Thyroid gland (tissue), 4 donors: ENCODE measurements around the gene ATP5PO. TPM values are rescaled to one million over a fixed set of nuclear protein-coding genes. Genes with fewer than 3 reads are reported as not detected.

Experiments
- DNase-seq, 2 donors: peaks; one replicate each; pipeline ENCODE4 v3.0.0-alpha.2; 2019
- H3K27ac ChIP-seq, 3 donors: fragments of 200-600 bp; sonication (generic); 1 replicate in 2 of 3; 2 replicates in 1 of 3; pipeline ENCODE4 v1.5.1; 2016 to 2019; ENCODE audit warnings: mild to moderate bottlenecking in 1 of 3, moderate library complexity in 1 of 3
- H3K27me3 ChIP-seq: fragments of 200-600 bp; sonication (generic); one replicate; pipeline ENCODE4 v1.5.1; 2019
- H3K36me3 ChIP-seq, 2 donors: fragments of 200-600 bp; sonication (generic); one replicate each; pipeline ENCODE4 v1.5.1; 2016 to 2019
- H3K4me1 ChIP-seq, 2 donors: fragments of 200-600 bp; sonication (generic); one replicate each; pipeline ENCODE4 v1.5.1; 2017 to 2019
- H3K4me3 ChIP-seq, 3 donors: fragments of 200-600 bp; sonication (generic); replicated peaks in 1 of 3; 1 replicate in 2 of 3; 2 replicates in 1 of 3; pipeline ENCODE4 v1.5.1; 2016; ENCODE audit warnings: mild to moderate bottlenecking in 1 of 3
- H3K9me3 ChIP-seq: fragments of 200-600 bp; sonication (generic); one replicate; pipeline ENCODE4 v1.5.1; 2017
- CTCF ChIP-seq, 6 experiments: fragments of 200-600 bp in 3 of 6; fragments of 450-650 bp in 3 of 6; sonication (generic) in 3 of 6; IDR thresholded peaks; one replicate each; pipeline ENCODE4 v1.5.1; 2016 to 2019; ENCODE audit warnings: antibody characterized with exemption in 6 of 6, mild to moderate bottlenecking in 2 of 6, inconsistent platforms in 1 of 6, moderate library complexity in 1 of 6
- POLR2A ChIP-seq, 2 donors: fragments of 450-650 bp; IDR thresholded peaks; one replicate each; pipeline ENCODE4 v1.6.1; 2017; ENCODE audit warnings: antibody characterized with exemption in 2 of 2, mild to moderate bottlenecking in 2 of 2, moderate library complexity in 1 of 2
- WGBS, 2 donors: methylation state at CpG; one replicate each; pipeline ENCODE4 v1.1.5; 2017; 5-methylcytosine and 5-hydroxymethylcytosine counted together
- intact Hi-C: fragments of 100-400 bp; cut with DNase I; formaldehyde crosslinking; loops from one replicate; pipeline ENCODE4 v1.15.1; 2023
- total RNA-seq, 4 donors: library from RNA; depleted of rRNA; stranded (reverse); fragments of >200 nt; gene quantifications; one replicate each; pipeline ENCODE4 v1.2.3, GENCODE V29; 2016

The ATP5PO gene
- total RNA-seq, 4 donors from 2014 or later = 201 to 300 (median 256) TPM

- no peaks in the 10 kb centered on the region for H3K4me1 ChIP-seq
- 90 to 91% methylated on average over 17 of the region's 17 CpGs for WGBS, 2 donors
- no peak for TF ChIP-seq POLR2A (IDR thresholded peaks at IDR 0.05)
- no peak for TF ChIP-seq CTCF (IDR thresholded peaks at IDR 0.05)
- no peaks in the 10 kb centered on the region for H3K9me3 ChIP-seq
- H3K27me3 ChIP-seq = no peaks in the 10 kb centered on the region
- H3K27ac ChIP-seq = no peak overlapping the region
- no peak overlapping the region for H3K4me3 ChIP-seq
- intact Hi-C loops = no loop called here
- no peak for DNase-seq
- no peaks in the 10 kb centered on the region for H3K36me3 ChIP-seq
Observed at GRCh38 chr21:33856893-33857527, 58.6 kb downstream of the ATP5PO start.

GRCh38 chr21:33855190-33855589 is 60.4 kb downstream of the ATP5PO start:
- WGBS, 2 donors = 90 to 96% methylated on average over 5 to 6 of the region's 6 CpGs
- intact Hi-C loops = no loop called here
- Histone ChIP-seq H3K4me3 (no peak overlapping the region), H3K4me1 (no peaks in the 10 kb centered on the region), H3K9me3 (no peaks in the 10 kb centered on the region), H3K36me3 (no peaks in the 10 kb centered on the region), H3K27me3 (no peaks in the 10 kb centered on the region), H3K27ac (no peak overlapping the region)
- no peak for DNase-seq
- TF ChIP-seq CTCF (IDR thresholded peaks at IDR 0.05) = no peak
- TF ChIP-seq POLR2A (IDR thresholded peaks at IDR 0.05) = no peak

- Histone ChIP-seq H3K9me3 (no peaks in the 10 kb centered on the region), H3K27ac (no peak overlapping the region), H3K36me3 (no peaks in the 10 kb centered on the region), H3K4me3 (no peak overlapping the region), H3K27me3 (no peaks in the 10 kb centered on the region), H3K4me1 (no peaks in the 10 kb centered on the region)
- TF ChIP-seq CTCF (IDR thresholded peaks at IDR 0.05) (no peak), POLR2A (IDR thresholded peaks at IDR 0.05) (no peak)
- WGBS, 2 donors = 66 to 72% methylated on average over 4 to 5 of the region's 5 CpGs
- DNase-seq = no peak
- intact Hi-C loops = no loop called here
Observed at GRCh38 chr21:33854604-33855003, 61.0 kb downstream of the ATP5PO start.

Other genes with a start within 250 kb of the ATP5PO start
- gene MRPS6, start 157.8 kb upstream of the ATP5PO start, total RNA-seq = 100 to 1,000 TPM in 1 of 4 donors, 10 to 100 TPM in 3; 64.9 to 104 (median 75.9) TPM
- 100 to 1,000 TPM; 125 to 171 (median 161) TPM for gene SLC5A3, start 157.8 kb upstream of the ATP5PO start, total RNA-seq